PFSK-1 (cell line): ENCODE data around the gene WSB1.

Experiments
- POLR2AphosphoS5 ChIP-seq: IDR thresholded peaks from 2 replicates; pipeline ENCODE4 v1.6.1; 2012; ENCODE audit warnings: low read depth, mild to moderate bottlenecking, control low read depth, low read length, moderate library complexity
- REST ChIP-seq, 2 experiments: IDR thresholded peaks; 2 replicates each; pipeline versions ENCODE4 v1.6.1 to v1.8.0; 2011 to 2012; ENCODE audit warnings: low read depth in 2 of 2, low read length in 2 of 2, control low read depth in 1 of 2, inconsistent platforms in 1 of 2, mild to moderate bottlenecking in 1 of 2, moderate library complexity in 1 of 2; ENCODE audit not compliant: insufficient read depth in 1 of 2
- SIN3A ChIP-seq: IDR thresholded peaks from 2 replicates; pipeline ENCODE4 v1.6.1; 2012; ENCODE audit warnings: mild to moderate bottlenecking, low read length, moderate library complexity, borderline replicate concordance; ENCODE audit not compliant: insufficient read depth
- TAF1 ChIP-seq: IDR thresholded peaks from 2 replicates; pipeline ENCODE4 v1.6.1; 2012; ENCODE audit warnings: low read length, control low read depth, borderline replicate concordance; ENCODE audit not compliant: insufficient read depth

- TF ChIP-seq POLR2AphosphoS5 (no peak), REST (IDR thresholded peaks at IDR 0.05; ENCODE audit: insufficient read depth in 1 of 2, low read depth in 2 of 2, low read length in 2 of 2) (no peak), TAF1 (no peak), SIN3A (no peak)
Observed at GRCh38 chr17:27284811-27285415, 9.0 kb upstream of the WSB1 start.
